Measurements from ENCODE around the gene LENEP.

LENEP gene

DNA sequence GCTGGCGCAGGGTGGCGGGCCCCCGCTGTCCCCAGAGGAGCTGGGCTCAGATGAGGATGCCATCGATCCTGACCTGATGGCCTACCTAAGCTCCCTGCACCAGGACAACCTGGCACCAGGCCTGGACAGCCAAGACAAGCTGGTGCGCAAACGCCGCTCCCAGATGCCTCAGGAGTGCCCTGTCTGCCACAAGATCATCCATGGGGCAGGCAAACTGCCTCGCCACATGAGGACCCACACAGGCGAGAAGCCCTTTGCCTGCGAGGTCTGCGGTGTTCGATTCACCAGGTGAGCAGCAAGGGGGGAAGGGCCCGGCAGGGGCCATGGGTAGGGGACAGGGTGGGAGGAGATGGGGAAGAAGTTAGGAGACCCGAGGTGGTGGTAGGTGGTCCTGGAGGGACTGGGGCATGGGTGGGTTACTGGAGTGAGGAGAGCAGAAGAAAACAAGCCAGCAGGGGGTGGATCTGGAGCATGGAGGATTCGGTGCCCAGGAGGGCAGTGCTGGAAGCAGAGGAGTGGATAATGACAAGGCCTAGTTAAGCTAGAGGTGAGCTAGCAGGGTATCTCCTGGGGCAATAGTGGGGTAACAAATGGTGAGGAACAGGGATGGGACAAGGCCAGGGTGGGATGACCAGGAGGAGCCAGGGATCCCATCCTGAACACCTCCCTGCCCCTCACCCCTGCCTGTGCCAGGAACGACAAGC, 22.3 kb downstream of the LENEP start:
- no peak overlapping the region for H3K4me3 ChIP-seq (ENCODE audit: low read depth, low read length)
- TF ChIP-seq, protein P1, sequence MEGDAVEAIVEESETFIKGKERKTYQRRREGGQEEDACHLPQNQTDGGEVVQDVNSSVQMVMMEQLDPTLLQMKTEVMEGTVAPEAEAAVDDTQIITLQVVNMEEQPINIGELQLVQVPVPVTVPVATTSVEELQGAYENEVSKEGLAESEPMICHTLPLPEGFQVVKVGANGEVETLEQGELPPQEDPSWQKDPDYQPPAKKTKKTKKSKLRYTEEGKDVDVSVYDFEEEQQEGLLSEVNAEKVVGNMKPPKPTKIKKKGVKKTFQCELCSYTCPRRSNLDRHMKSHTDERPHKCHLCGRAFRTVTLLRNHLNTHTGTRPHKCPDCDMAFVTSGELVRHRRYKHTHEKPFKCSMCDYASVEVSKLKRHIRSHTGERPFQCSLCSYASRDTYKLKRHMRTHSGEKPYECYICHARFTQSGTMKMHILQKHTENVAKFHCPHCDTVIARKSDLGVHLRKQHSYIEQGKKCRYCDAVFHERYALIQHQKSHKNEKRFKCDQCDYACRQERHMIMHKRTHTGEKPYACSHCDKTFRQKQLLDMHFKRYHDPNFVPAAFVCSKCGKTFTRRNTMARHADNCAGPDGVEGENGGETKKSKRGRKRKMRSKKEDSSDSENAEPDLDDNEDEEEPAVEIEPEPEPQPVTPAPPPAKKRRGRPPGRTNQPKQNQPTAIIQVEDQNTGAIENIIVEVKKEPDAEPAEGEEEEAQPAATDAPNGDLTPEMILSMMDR (IDR thresholded peaks at IDR 0.05; ENCODE audit: low read depth, low read length) = no peak

DNA sequence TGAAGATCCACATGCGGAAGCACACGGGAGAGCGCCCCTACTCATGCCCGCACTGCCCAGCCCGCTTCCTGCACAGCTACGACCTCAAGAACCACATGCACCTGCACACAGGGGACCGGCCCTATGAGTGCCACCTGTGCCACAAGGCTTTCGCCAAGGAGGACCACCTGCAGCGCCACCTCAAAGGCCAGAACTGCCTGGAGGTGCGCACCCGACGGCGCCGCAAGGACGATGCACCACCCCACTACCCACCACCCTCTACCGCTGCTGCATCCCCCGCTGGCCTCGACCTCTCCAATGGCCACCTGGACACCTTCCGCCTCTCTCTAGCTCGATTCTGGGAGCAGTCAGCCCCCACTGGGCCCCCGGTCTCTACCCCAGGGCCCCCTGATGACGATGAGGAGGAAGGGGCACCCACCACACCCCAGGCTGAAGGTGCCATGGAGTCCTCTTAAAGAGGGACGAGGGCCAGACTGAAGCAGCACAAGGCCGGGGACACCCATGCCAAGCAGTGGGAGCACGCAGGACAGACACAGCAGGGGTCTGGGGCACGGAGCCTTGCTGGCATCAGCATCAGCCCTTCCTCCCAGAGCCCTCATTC, 22.9 kb downstream of the LENEP start:
- TF ChIP-seq, protein P1 (IDR thresholded peaks at IDR 0.05; ENCODE audit: low read depth, low read length) = no peak
- H3K4me3 ChIP-seq (ENCODE audit: low read depth, low read length) = no peak overlapping the region

DNA sequence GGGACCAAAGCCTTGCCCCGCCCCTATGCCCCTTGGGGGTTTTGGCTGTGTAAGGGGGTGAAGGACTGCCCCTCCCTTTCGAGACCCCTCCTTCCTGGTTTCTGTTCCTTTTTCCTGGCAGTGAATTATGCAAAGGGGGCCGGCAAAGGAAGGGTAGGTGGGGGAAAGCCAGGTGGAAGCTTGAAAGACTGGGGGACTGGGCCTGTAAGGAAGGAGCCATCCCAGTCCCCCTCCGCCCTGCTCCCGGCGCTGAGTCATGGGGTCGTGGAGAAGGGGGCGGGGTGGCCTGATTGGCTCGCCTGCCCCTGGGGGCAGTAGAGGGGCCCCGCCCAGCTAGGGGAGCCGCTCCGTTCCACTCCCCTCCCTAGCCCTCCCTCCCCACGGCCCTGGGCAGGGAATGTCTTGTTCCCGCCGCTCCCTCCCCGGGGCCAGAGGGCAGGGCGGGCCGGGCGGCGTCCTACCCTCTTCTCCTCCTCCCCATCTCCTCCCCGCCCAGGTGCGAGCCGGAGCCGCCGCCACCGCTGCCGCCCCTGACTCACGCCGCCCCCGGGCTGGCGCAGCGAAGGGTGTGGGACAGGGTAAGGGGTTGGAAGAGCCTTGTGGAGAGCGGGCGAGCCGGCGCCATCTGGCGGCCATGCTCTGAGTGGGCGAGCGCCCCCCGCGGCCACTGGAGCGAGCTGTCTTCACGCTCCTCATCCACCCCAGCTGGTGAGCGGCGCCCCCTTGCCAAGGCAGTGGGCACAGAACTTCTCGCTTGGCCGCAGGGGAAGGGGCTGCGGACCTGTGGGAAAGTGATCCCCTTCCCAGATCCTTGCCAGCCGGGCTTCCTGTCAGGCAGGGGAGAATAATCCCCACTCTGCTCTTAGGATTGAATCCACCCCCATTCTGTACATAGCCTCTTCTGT, 23.9 kb downstream of the LENEP start:
- H3K4me3 ChIP-seq (ENCODE audit: low read depth, low read length) = peak overlapping the region; percentile 44
- TF ChIP-seq, protein P1 (IDR thresholded peaks at IDR 0.05; ENCODE audit: low read depth, low read length) = peak; percentile 98

DNA sequence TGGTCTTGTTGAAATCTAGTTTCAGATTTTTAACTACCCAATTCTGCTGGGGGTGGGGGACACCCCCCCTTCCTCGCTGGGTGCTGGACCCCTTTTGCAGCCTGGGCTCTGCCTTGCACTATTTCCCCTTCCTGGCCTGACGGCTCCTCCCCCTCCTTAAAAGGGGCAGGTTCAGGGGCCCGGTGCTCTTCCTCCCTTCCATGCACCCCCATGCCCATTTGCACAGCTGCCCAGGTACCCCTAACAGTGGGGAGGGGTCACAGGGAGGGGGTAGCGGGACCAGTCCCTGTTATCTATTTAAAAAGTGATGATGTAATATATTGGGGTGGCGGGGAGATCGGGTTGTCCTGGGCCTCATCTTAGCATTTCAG, 24.5 kb downstream of the LENEP start:
- TF ChIP-seq, protein P1 (IDR thresholded peaks at IDR 0.05; ENCODE audit: low read depth, low read length) = no peak
- H3K4me3 ChIP-seq (ENCODE audit: low read depth, low read length) = peak overlapping the region; percentile 44; the same call in 1 of the 2 replicates

DNA sequence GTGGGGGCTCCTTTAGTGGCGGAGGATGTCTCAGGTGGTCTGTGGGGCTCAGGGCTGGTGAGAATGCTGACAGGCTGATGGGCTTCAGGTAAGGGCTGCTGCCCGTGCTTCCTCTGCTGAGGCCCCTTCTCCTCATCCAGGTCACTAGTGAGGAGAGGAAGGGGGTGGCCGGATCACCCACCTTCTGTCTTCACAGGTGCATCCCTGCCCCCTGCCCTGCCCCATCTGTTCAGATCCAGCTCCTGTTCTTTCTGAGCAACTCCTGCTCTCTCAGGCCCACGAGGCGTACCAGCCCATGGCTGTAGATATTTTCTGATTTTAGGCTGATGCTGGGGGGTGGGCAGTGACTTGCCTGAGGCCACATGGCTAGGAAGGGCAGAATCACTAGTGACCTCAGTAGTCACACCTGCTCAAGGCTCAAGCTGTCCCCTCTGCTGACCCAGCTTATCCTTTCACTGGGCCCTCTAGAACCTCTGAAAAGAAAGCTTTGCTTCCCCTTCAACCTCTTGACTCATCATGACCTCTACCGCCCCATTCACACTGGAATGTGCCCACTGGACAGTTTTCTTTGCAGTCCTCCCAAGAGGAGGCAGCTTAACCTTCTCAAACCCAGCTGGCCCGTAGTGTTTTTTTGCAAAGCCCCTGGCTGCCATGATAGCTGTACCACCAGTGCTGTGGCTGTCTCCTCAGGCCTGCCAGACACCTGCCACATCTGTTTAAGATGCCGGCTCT, 25.4 kb downstream of the LENEP start:
- H3K4me3 ChIP-seq (ENCODE audit: low read depth, low read length) = no peak overlapping the region
- TF ChIP-seq, protein P1 (IDR thresholded peaks at IDR 0.05; ENCODE audit: low read depth, low read length) = no peak

DNA sequence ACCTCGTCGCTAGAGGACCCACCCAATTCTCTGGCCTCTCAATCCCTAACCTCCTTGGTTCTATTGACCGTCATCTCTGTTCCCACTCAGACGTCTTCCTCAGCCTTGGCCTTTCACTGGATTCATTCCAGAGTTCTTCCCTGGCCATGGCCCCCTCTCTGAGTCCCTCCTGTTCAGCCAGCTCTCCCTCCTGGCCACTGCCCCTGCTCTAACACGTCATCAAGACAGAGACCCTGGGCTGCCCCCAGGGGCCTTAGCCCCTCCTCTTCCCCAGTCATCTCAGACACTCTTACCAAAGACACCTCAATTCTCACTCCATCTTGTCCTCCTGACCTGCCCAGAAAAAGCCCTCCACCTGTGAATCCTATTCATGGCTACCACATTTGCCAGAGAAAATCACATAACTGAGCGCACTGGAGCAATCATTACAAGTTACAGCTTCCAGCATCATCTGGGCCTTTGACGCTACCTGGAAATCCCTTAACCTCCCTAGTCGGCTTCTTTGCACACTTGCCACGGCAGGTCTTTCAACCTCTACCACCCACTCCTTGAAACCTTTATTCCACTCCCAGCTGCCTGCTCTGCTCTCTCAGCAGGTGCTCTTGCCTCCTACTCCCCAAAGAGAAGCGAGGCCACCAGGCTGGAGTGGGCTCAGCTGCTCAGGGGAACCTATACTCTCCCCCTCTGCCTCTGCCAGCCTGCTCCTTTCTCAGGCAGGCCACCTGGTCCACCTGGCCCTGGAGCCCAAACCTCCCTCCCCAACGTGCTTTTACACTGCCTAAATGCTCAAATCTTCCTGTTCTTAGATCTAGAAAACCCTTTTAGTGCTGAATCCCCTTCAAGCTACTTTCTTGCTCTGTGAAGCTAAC, 26.2 kb downstream of the LENEP start:
- H3K4me3 ChIP-seq (ENCODE audit: low read depth, low read length) = no peak overlapping the region
- TF ChIP-seq, protein P1 (IDR thresholded peaks at IDR 0.05; ENCODE audit: low read depth, low read length) = no peak

All from WI38 (cell line).